Limb (tissue), 2 donors: Measurements from ENCODE around the gene MT2A.
"Not testable (repeated sequence)": the region's sequence is repeated elsewhere in the genome, so short reads cannot be mapped to it uniquely, and the experiment has no call there.

ENCODE experiments used
- DNase-seq, 2 donors: peaks; one replicate each; pipeline ENCODE4 v3.0.0-alpha.2; 2016; ENCODE audit errors: extremely low spot score in 2 of 2

MT2A gene

GRCh38 chr16:56620339-56620897 is 12.0 kb downstream of the MT2A start:
- no peak for DNase-seq

- not testable (repeated sequence) for DNase-seq
Observed at GRCh38 chr16:56621665-56622445, 13.5 kb downstream of the MT2A start.

GRCh38 chr16:56623184-56623583 is 14.8 kb downstream of the MT2A start:
- DNase-seq, result not testable (repeated sequence)

GRCh38 chr16:56623637-56624036 is 15.3 kb downstream of the MT2A start:
- no peak for DNase-seq

- DNase-seq, result peak; percentile 31 to 60
Observed at GRCh38 chr16:56625140-56625942, 17.0 kb downstream of the MT2A start, which contains the start of gene MT1E. Gene MT1E (plus strand): TSS chr16:56625781. CDS start chr16:56625852, 71 bp downstream.

GRCh38 chr16:56625943-56626654 is 17.7 kb downstream of the MT2A start:
- no peak for DNase-seq

- DNase-seq, result no peak
Observed at GRCh38 chr16:56626685-56627084, 18.3 kb downstream of the MT2A start.

GRCh38 chr16:56628486-56629350 is 20.3 kb downstream of the MT2A start:
- no peak for DNase-seq

GRCh38 chr16:56629531-56629930 is 21.1 kb downstream of the MT2A start:
- DNase-seq, result no peak

GRCh38 chr16:56630134-56630533 is 21.8 kb downstream of the MT2A start:
- no peak for DNase-seq

- no peak for DNase-seq
Observed at GRCh38 chr16:56631197-56631596, 22.8 kb downstream of the MT2A start.

- DNase-seq, result no peak
Observed at GRCh38 chr16:56631832-56632155, 23.4 kb downstream of the MT2A start.

GRCh38 chr16:56632156-56632847 is 23.9 kb downstream of the MT2A start, which contains the start of gene MT1M:
Gene MT1M (plus strand): TSS chr16:56632659. CDS start chr16:56632732, 73 bp downstream.
- no peak for DNase-seq

GRCh38 chr16:56632848-56633365 is 24.5 kb downstream of the MT2A start:
- DNase-seq, result no peak

GRCh38 chr16:56633535-56633934 is 25.2 kb downstream of the MT2A start:
- DNase-seq, result no peak

GRCh38 chr16:56634715-56635440 is 26.5 kb downstream of the MT2A start:
- no peak for DNase-seq

GRCh38 chr16:56635441-56635967 is 27.1 kb downstream of the MT2A start:
- DNase-seq, result no peak

- no peak for DNase-seq
Observed at GRCh38 chr16:56636616-56637413, 28.4 kb downstream of the MT2A start.
